ENCODE data around the gene PSTPIP1.

Gene PSTPIP1

DNA sequence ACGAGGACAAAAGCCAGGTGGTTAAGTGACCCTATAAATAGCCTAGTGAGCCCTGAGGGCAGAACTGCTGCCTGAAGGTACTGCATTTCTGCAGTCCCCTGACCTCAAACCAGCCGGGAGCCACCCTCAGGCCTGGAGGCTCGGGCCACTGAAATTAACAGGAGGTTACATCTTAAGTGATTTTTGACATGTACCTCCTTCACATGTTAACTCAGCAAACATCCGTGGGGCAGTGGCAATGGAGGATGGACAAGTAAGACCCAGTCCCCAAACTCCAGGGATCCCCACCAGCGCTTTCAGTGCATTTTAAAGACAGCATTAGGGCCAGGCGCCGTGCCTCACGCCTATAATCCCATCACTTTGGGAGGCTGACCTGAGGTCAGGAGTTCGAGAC is 26.2 kb downstream of the PSTPIP1 start:
- TF ChIP-seq YY1 (IDR thresholded peaks at IDR 0.05; ENCODE audit: insufficient read depth, insufficient read length) (no peak), ZNF274 (IDR thresholded peaks at IDR 0.05; ENCODE audit: low read depth, low read length) (no peak), SUZ12 (IDR thresholded peaks at IDR 0.05; ENCODE audit: extremely low read depth, insufficient read depth, insufficient read length) (no peak)
- no peak for DNase-seq (ENCODE audit: low read depth, low spot score)
- H3K4me1 ChIP-seq (ENCODE audit: insufficient read depth, insufficient read length) = peaks cover 19% of the 10 kb centered on the region
- no peak overlapping the region for H3K9ac ChIP-seq (ENCODE audit: insufficient read length, low read depth)
- no peaks in the 10 kb centered on the region for H3K9me3 ChIP-seq (ENCODE audit: insufficient read depth, low read length)
- no peaks in the 10 kb centered on the region for H3K27me3 ChIP-seq (ENCODE audit: insufficient read depth, insufficient read length)
- H3K36me3 ChIP-seq (ENCODE audit: insufficient read depth, insufficient read length, low read length) = no peaks in the 10 kb centered on the region
- H3K4me3 ChIP-seq (ENCODE audit: insufficient read length, low read depth) = no peak overlapping the region

DNA sequence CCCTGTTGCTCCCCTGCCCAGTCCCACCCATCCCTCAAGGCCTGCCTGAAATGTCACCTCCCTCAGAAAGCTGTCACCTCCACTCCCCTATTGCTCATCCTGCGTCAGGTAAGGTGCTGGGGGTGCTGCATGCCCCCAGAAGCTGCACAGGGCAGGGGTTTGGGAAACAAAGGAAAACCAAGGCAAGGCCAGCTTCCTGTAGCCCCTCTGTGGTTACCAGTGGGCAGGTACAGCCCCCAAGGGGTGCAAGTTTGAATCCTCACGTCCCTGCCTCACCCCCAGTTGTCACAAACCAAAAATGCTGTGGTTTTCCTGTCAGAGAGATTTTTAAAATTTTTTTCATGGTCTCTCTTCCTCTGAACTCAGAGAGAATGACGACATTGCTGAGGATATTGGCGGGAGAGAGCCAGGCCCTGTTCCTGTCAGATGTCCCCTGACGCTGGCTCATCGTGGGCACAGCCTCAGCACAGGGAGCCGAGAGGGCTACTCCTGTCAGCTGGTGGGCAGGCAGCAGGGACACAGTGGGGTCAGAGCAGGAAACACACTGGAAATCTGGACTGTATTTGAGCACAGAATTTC is 27.0 kb downstream of the PSTPIP1 start:
- H3K9ac ChIP-seq (ENCODE audit: insufficient read length, low read depth) = no peak overlapping the region
- no peak for DNase-seq (ENCODE audit: low read depth, low spot score)

DNA sequence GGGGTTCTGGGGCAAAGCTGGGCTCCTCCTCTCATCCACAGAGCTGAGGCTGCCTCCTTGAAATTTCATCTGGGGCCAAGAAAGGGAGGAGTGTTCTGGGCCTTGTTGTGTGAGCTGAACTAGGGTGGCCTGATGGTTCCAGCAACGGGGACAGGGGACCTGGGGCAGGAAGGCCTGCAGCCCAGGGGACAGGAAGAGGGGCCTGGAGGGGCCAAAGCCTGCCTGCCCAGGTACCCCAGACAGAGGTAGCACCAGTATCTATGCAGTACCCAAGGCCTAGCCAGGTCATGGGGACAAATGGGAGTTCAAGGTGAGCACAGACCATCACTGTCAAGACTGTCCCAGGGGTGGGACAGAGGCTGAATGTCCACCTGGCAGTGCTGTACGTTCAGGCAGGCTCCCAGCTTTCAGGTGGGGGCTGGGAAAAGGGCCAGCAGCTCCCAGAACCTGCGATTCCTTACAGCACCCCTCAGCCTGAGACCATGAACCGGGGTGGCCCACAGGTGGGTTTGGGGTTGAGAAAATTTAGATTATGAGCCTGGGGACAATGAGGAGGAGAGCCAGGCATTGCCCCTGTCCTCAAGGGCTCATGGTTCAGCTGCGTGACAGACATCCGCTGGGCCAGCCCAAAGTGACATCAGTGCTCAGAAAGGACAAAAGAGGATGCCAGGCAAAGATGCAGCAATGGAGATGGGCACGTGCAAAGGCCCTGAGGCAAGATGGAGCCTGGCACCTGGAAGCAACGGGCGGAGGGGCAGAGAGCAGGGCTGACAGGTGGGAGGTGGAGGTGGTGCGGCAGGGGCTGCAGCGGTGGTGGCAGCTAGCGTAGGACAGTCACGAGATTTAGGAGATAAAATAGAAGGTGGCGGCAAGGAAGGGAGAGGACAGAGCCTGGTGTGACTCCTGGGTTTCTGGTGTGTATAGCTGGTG is 28.0 kb downstream of the PSTPIP1 start:
- Histone ChIP-seq H3K4me3 (ENCODE audit: insufficient read length, low read depth) (no peak overlapping the region), H3K36me3 (ENCODE audit: insufficient read depth, insufficient read length, low read length) (no peaks in the 10 kb centered on the region), H3K9me3 (ENCODE audit: insufficient read depth, low read length) (no peaks in the 10 kb centered on the region), H3K4me1 (ENCODE audit: insufficient read depth, insufficient read length) (peaks cover 20% of the 10 kb centered on the region), H3K27me3 (ENCODE audit: insufficient read depth, insufficient read length) (no peaks in the 10 kb centered on the region), H3K9ac (ENCODE audit: insufficient read length, low read depth) (no peak overlapping the region)
- TF ChIP-seq YY1 (IDR thresholded peaks at IDR 0.05; ENCODE audit: insufficient read depth, insufficient read length) = no peak
- no peak for TF ChIP-seq ZNF274 (IDR thresholded peaks at IDR 0.05; ENCODE audit: low read depth, low read length)
- TF ChIP-seq SUZ12 (IDR thresholded peaks at IDR 0.05; ENCODE audit: extremely low read depth, insufficient read depth, insufficient read length) = no peak
- DNase-seq (ENCODE audit: low read depth, low spot score) = no peak

More for the DNA sequence above, 27.0 kb downstream of the PSTPIP1 start:
- Histone ChIP-seq H3K36me3 (ENCODE audit: insufficient read depth, insufficient read length, low read length) (no peaks in the 10 kb centered on the region), H3K27me3 (ENCODE audit: insufficient read depth, insufficient read length) (no peaks in the 10 kb centered on the region), H3K4me1 (ENCODE audit: insufficient read depth, insufficient read length) (peaks cover 21% of the 10 kb centered on the region), H3K9me3 (ENCODE audit: insufficient read depth, low read length) (no peaks in the 10 kb centered on the region), H3K4me3 (ENCODE audit: insufficient read length, low read depth) (no peak overlapping the region)
- no peak for TF ChIP-seq ZNF274 (IDR thresholded peaks at IDR 0.05; ENCODE audit: low read depth, low read length)
- no peak for TF ChIP-seq YY1 (IDR thresholded peaks at IDR 0.05; ENCODE audit: insufficient read depth, insufficient read length)
- no peak for TF ChIP-seq SUZ12 (IDR thresholded peaks at IDR 0.05; ENCODE audit: extremely low read depth, insufficient read depth, insufficient read length)

DNA sequence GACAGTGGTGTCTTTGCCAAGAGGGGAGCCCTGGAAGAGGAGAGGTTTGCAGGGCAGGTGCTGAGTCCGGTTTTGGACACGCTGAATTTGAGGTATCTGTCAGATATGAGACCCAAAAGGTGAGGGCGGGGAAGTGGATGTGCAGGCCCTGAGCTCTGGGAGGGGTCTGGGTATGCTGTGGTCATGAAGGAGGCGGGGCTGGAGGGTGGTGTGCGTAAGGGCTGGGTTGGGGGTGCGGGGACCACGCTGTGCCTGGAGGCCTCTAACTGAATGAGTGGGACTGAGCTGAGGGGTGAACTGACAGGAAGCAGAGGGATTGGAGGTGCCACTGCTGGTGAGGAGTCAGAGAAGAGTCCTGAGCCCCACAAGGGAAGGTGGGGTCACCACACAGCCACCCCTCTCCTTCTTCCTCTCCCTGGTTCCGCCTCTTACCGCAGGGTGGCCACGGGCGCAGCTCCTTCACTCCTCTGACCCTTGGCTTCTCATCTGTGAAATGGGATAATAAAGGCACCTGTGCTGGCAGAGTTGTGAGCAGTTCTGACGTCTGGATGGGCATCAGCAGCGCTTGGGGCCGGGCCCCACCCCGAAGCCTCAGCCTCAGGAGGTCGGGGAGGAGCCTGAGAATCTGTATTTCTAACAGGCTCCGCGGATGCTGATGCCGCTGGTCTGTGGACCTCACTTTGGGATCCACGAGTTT is 28.8 kb downstream of the PSTPIP1 start:
- Histone ChIP-seq H3K4me3 (ENCODE audit: insufficient read length, low read depth) (no peak overlapping the region), H3K27me3 (ENCODE audit: insufficient read depth, insufficient read length) (no peaks in the 10 kb centered on the region), H3K36me3 (ENCODE audit: insufficient read depth, insufficient read length, low read length) (no peaks in the 10 kb centered on the region), H3K9ac (ENCODE audit: insufficient read length, low read depth) (no peak overlapping the region), H3K9me3 (ENCODE audit: insufficient read depth, low read length) (no peaks in the 10 kb centered on the region), H3K4me1 (ENCODE audit: insufficient read depth, insufficient read length) (peaks cover 19% of the 10 kb centered on the region)
- TF ChIP-seq YY1 (IDR thresholded peaks at IDR 0.05; ENCODE audit: insufficient read depth, insufficient read length) = no peak
- TF ChIP-seq SUZ12 (IDR thresholded peaks at IDR 0.05; ENCODE audit: extremely low read depth, insufficient read depth, insufficient read length) = no peak
- no peak for TF ChIP-seq ZNF274 (IDR thresholded peaks at IDR 0.05; ENCODE audit: low read depth, low read length)
- DNase-seq (ENCODE audit: low read depth, low spot score) = no peak

DNA sequence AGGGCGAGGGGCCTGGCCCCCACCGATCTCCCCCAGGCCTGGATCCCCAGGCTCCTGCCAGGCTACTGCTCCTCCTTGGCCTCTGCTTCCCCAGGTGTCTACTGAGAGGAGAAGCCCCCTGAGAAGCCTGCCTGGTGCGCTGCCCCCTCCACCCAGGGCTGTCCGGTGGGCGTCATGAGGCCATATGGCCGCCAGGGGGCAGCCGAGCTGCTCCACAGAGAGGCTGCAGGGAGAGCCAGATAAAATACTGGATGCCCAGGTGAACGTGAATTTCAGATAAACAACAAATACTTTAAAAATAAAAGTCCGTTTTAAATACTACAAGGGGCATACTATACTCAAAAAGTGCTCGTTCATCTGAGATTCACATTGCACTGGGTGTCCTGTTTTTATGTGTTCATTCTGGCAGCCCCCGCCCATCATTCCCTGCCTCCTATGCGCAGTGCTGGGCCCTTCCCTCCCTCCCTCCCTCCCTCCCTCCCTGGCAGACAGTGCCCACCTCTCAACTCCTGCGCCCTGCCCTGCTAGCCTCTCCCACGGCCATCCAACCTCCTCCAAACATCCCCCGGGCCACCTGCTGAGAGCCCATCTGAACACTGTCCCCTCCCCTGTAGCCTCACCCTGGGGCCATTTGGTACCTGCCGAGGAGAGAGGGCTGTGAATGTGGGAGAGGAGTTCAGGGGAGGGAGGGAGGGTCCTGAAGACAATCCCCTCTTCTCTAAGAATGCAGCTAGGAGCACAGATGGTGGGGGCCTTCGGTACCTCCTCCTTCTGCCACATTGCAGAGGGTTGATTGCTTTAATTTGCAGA is 29.6 kb downstream of the PSTPIP1 start:
- H3K27me3 ChIP-seq (ENCODE audit: insufficient read depth, insufficient read length) = no peaks in the 10 kb centered on the region
- DNase-seq (ENCODE audit: low read depth, low spot score) = peak; percentile 40
- TF ChIP-seq SUZ12 (IDR thresholded peaks at IDR 0.05; ENCODE audit: extremely low read depth, insufficient read depth, insufficient read length) (no peak), YY1 (IDR thresholded peaks at IDR 0.05; ENCODE audit: insufficient read depth, insufficient read length) (no peak), ZNF274 (IDR thresholded peaks at IDR 0.05; ENCODE audit: low read depth, low read length) (no peak)
- no peaks in the 10 kb centered on the region for H3K9me3 ChIP-seq (ENCODE audit: insufficient read depth, low read length)
- H3K4me3 ChIP-seq (ENCODE audit: insufficient read length, low read depth) = no peak overlapping the region
- peaks cover 13% of the 10 kb centered on the region for H3K4me1 ChIP-seq (ENCODE audit: insufficient read depth, insufficient read length)
- no peak overlapping the region for H3K9ac ChIP-seq (ENCODE audit: insufficient read length, low read depth)
- no peaks in the 10 kb centered on the region for H3K36me3 ChIP-seq (ENCODE audit: insufficient read depth, insufficient read length, low read length)

DNA sequence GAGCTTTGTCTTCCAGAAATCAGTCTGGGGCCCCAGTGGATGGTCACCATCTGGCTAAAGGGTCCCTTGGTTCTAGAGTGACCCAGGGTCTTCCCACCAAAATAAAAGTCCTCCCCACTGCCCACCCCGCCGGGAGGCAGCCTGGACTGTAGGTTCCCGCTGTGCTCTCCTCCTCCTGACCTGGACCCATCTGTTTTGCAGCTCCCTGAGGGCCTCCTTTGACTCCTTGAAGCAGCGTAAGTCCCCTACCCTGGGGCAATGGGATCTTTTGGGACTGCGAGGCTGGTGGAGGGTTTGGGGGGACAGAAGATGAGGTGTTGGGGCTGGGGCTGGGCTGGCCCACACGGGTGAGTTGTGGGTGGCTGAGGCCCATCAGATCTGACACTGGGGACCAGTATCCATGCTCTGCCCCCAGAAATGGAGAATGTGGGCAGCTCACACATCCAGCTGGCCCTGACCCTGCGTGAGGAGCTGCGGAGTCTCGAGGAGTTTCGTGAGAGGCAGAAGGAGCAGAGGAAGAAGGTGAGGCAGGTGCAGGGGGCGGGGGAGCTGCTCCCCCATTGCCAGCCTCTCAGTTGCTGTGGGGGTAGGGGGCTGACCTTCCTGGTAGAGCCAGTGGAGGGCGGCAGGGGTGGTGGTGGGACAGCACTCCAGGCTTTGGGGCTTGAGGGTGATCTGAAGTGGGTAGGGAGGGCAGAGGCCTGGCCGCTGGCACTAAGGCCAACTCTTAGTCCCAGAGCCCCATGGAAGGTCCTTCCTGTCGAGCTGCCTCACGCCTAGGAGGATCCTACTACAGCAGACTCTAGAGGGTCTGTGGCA is 30.4 kb downstream of the PSTPIP1 start:
- DNase-seq (ENCODE audit: low read depth, low spot score) = no peak
- no peaks in the 10 kb centered on the region for H3K9me3 ChIP-seq (ENCODE audit: insufficient read depth, low read length)
- H3K9ac ChIP-seq (ENCODE audit: insufficient read length, low read depth) = no peak overlapping the region
- H3K36me3 ChIP-seq (ENCODE audit: insufficient read depth, insufficient read length, low read length) = no peaks in the 10 kb centered on the region
- H3K4me3 ChIP-seq (ENCODE audit: insufficient read length, low read depth) = no peak overlapping the region
- H3K27me3 ChIP-seq (ENCODE audit: insufficient read depth, insufficient read length) = no peaks in the 10 kb centered on the region
- TF ChIP-seq ZNF274 (IDR thresholded peaks at IDR 0.05; ENCODE audit: low read depth, low read length) = no peak
- no peak for TF ChIP-seq YY1 (IDR thresholded peaks at IDR 0.05; ENCODE audit: insufficient read depth, insufficient read length)
- TF ChIP-seq SUZ12 (IDR thresholded peaks at IDR 0.05; ENCODE audit: extremely low read depth, insufficient read depth, insufficient read length) = no peak
- H3K4me1 ChIP-seq (ENCODE audit: insufficient read depth, insufficient read length) = peaks cover 12% of the 10 kb centered on the region

Data from NT2/D1 (cell line).